NB4 (cell line): ENCODE measurements around the gene METTL6.
A peak's percentile ranks its signal among the peaks of the same experiment; 100 is the strongest.

Experiments
- DNase-seq: peaks from one replicate; pipeline ENCODE4 v3.0.0; 2010; ENCODE audit warnings: low read depth
- H3K4me3 ChIP-seq: one replicate; pipeline ENCODE4 v1.5.1; 2011; ENCODE audit warnings: mild to moderate bottlenecking, low read depth, low read length, moderate library complexity
- CTCF ChIP-seq: IDR thresholded peaks from one replicate; pipeline ENCODE4 v1.5.1; 2012; ENCODE audit warnings: low read depth, low read length
- MAX ChIP-seq: IDR thresholded peaks from 2 replicates; pipeline ENCODE4 v1.6.1; 2011; ENCODE audit warnings: low read depth, low read length
- MYC ChIP-seq: IDR thresholded peaks from 2 replicates; pipeline ENCODE4 v1.6.1; 2011; ENCODE audit warnings: low read depth, low read length
- POLR2A ChIP-seq: IDR thresholded peaks from 2 replicates; pipeline ENCODE4 v1.6.1; 2011; ENCODE audit warnings: mild to moderate bottlenecking; ENCODE audit not compliant: insufficient read length; ENCODE audit errors: extremely low read depth

Gene METTL6

GRCh38 chr3:15427182-15427880 lies at the start of gene METTL6, which contains the start of gene EAF1:
METTL6 (minus strand) TSS chr3:15427544; CDS start chr3:15426511, 1,033 bp downstream.
EAF1 (plus strand) TSS chr3:15427598; CDS start chr3:15427780, 182 bp downstream.
- 0 out of 2 replicates have a peak, but pooled peaks have one; percentile 3 for TF ChIP-seq MAX
- peak; percentile 72 for TF ChIP-seq POLR2A
- peak; percentile 43; the same call in 1 of the 2 replicates for TF ChIP-seq MYC
- no peak for TF ChIP-seq CTCF
- peak within 1 kb of the TSS; percentile 90 for H3K4me3 ChIP-seq
- DNase-seq, result peak; percentile 86

GRCh38 chr3:15476378-15476777 lies 49.0 kb upstream of the METTL6 start:
- no peak overlapping the region for H3K4me3 ChIP-seq
- DNase-seq, result no peak
- TF ChIP-seq MAX, result no peak
- TF ChIP-seq POLR2A, result no peak
- no peak for TF ChIP-seq CTCF
- TF ChIP-seq MYC, result no peak

- TF ChIP-seq CTCF, result no peak
- TF ChIP-seq MYC, result no peak
- TF ChIP-seq MAX, result no peak
- TF ChIP-seq POLR2A, result no peak
- DNase-seq, result no peak
- no peak overlapping the region for H3K4me3 ChIP-seq
These were observed 47.8 kb upstream of the METTL6 start for GRCh38 chr3:15475161-15475560.

GRCh38 chr3:15471861-15472260 lies 44.5 kb upstream of the METTL6 start:
- no peak for TF ChIP-seq POLR2A
- no peak for TF ChIP-seq MAX
- no peak for TF ChIP-seq CTCF
- no peak for TF ChIP-seq MYC
- DNase-seq, result no peak

GRCh38 chr3:15470849-15471248 lies 43.5 kb upstream of the METTL6 start:
- no peak for TF ChIP-seq POLR2A
- no peak for TF ChIP-seq MAX
- no peak for TF ChIP-seq MYC
- no peak for TF ChIP-seq CTCF
- H3K4me3 ChIP-seq, result no peak overlapping the region
- DNase-seq, result no peak

More at GRCh38 chr3:15471861-15472260, 44.5 kb upstream of the METTL6 start:
- no peak overlapping the region for H3K4me3 ChIP-seq
